C4-2B (cell line): ENCODE results near the gene DOCK6.

Experiments
- H3K27ac ChIP-seq: fragments of 450-650 bp; 2 replicates; pipeline ENCODE4 v1.5.1; 2017
- CTCF ChIP-seq: fragments of 450-650 bp; conservative IDR thresholded peaks from 2 replicates; pipeline ENCODE4 v1.5.1; 2017; ENCODE audit warnings: mild to moderate bottlenecking
- ZFX ChIP-seq: fragments of 450-650 bp; IDR thresholded peaks from 2 replicates; pipeline ENCODE4 v1.6.1; 2017

DOCK6 gene

GRCh38 chr19:11152318-11153062 is 109.8 kb downstream of the DOCK6 start:
- H3K27ac ChIP-seq: peak overlapping the region; percentile 91
- TF ChIP-seq ZFX: no peak
- TF ChIP-seq CTCF: no peak

GRCh38 chr19:11151181-11151580 is 111.1 kb downstream of the DOCK6 start:
- TF ChIP-seq ZFX (no peak), CTCF (no peak)
- H3K27ac ChIP-seq: no peak overlapping the region
